ENCODE data around the gene BCL2L12.

DNA sequence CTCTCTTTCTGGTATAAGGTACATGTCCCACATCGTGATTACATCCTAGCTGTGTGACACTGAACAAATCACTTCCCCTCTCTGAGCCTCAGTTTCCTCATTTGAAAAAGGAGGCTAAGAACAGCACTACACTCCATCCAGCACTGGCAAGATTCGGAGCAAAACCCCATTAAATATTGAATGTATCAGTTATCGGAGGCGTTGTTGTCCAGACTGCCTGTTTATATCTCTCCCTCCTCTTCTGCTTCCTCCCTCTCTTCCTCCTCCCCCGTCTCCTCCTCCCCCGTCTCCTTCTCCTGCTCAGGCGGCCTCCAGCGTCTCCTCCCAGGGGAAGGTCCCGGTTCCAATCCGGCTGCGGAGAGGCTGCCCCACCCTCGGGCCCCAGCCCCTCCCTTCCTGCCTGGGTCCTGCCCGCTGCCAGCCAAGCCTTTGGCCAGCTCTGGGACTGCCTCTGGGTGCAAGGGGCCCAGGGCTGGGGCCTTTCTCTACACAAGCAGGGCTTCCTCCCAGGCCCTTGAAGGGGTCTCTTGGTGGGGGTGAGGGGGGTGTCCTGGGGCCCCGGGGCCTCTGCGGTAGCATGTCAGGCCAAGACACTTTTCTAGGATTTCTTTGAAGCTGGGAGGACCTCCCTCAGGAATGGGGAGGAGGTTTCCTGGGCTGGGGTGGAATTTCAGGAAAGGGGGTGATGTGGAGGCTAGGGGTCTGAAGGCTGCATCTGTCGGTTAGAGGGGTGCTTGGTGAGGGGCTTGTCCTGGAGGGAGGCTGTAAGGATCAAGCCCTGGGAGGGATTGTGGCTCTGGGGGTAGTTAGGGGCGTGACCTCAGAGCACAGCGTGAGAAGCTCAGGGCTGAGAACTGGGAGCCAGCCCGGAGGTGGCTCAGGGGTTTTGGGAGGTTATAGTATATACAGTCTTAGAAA, 27.7 kb upstream of the BCL2L12 start:
- 0 out of 2 replicates have a peak, but pooled peaks have one; percentile 23 for TF ChIP-seq TAF1 (IDR thresholded peaks at IDR 0.05; ENCODE audit: borderline replicate concordance, insufficient read depth, low read length)
- TF ChIP-seq POLR2AphosphoS5 (IDR thresholded peaks at IDR 0.05; ENCODE audit: low read depth, low read length), result no peak; the same call in 1 of the 2 replicates
- no peak for TF ChIP-seq REST (IDR thresholded peaks at IDR 0.05; ENCODE audit: insufficient read depth in 1 of 2, low read depth in 2 of 2, low read length in 2 of 2)
- no peak for TF ChIP-seq SIN3A (IDR thresholded peaks at IDR 0.05; ENCODE audit: borderline replicate concordance, insufficient read depth, low read length)

Data from PFSK-1 (cell line).